Measurements from ENCODE around the gene TMEM100.

Gene TMEM100

GRCh38 chr17:55742272-55743102 is 19.8 kb upstream of the TMEM100 start:
- DNase-seq, result no peak

GRCh38 chr17:55741356-55741700 is 18.7 kb upstream of the TMEM100 start:
- no peak for DNase-seq

GRCh38 chr17:55740511-55741355 is 18.1 kb upstream of the TMEM100 start:
- DNase-seq, result no peak

DNA sequence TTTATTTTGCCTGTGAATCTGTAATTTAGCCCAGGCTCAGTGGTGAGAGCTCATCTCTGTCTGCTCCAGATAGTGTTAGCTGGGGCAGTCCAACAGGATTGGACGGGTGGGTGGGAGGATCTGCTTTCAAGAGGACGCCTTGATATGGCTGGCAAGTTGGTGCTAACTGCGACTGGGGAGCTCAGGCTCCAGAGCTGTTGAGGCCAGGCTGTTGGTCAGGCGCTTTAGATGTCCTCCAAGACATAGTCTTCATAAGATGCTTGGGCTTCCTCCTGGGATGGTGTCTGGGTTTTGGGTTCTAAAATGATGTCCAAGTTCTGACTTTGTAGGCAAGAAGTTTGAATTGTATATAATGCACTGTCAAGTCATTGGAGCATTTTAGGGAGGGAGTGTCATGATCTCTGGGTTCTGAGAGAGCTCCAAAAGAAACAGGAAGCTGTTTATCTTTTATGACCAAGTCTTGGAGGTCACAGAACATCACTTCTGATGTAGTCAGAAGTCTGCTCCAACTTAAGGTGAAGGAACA is 15.4 kb upstream of the TMEM100 start:
- no peak for DNase-seq

DNA sequence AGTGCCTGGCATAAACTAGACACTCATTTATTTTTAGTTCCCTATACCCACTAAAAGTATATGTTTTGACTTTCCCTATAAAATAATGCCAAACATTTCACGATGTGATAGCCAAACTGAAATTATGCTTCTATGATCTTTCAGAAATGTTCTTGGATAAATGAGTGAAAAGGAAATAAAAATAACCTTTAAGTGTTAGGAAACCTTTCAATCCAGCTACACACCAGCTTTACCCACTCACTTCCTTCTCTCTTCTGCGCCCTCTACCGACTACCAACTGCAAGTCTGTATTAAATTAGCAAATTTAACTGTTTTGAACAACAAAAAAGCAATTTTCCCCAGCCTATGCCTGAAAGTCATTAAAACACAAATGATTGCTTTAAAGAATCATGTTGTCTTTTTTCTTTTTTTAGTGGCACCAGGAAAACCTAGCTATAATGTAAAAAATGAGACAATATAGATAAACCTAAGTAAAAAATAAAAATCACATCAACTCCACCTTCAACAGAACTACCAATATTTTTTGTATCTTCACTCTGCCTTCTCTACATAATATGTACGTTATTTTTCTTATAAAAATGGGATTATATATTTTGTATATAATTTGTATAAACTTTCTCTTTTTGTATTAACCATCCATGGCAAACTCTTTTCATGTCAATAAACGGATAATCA is 13.2 kb upstream of the TMEM100 start:
- no peak for DNase-seq

DNA sequence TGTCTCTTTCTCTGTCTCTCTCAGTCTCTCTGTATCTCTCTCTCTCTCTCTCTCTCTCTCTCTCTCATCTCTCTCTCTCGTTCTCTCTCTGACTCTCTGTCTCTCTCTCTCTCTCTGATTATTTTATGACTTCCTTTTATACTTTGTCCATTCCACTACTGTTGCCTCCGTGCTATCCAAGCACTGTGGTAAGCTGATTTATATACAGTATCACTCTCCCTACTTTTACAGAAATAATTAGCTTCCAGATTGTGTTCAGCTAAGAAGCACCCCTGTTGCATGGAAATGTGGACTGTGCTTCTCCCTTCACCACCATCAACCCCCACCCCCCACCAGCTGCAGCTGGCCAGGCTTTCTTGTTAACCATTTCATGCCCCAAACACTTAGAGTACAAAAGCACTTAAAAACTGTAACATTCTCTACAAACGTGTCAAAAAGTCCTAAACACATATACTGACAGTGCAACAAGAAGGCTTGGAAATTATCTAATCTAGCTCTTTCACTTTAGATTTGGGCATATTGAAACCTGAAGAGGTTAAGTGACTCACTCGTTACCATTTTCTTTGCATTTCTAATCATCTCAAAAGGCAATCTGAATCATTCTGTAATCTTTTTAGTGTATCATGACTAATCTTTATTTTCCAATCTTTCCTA is 11.6 kb upstream of the TMEM100 start:
- no peak for DNase-seq

DNA sequence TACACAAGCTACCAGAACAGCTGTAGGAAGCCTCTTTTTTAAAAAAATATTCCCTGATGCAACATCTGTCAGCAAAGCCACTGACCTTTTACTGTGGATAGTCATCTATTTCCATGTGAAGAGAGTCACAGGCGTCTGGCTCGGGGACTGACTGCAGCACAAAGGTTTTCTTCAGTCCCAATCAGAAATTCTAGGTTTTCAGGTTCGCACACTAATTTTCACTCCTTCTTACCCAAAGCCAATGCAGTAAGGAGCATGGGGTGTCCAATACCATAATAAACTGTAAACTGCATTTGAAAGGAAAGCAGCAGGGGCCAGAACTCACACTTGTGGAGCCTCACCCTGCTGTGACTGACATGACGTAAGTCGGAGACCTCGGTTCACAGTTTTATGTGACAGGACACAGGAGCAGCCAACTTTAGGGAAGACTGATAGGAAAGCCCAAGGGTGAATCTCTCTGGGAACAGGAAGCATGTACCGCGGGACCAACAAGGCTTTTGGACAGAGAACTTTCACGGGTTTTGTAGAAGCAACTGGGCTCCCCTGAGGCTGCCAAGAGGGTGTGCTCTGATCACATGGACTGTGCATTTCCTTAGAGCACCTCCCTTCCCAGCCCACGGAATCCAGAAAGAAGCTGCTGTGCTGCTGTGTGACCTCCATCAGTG is 9.1 kb upstream of the TMEM100 start:
- no peak for DNase-seq

DNA sequence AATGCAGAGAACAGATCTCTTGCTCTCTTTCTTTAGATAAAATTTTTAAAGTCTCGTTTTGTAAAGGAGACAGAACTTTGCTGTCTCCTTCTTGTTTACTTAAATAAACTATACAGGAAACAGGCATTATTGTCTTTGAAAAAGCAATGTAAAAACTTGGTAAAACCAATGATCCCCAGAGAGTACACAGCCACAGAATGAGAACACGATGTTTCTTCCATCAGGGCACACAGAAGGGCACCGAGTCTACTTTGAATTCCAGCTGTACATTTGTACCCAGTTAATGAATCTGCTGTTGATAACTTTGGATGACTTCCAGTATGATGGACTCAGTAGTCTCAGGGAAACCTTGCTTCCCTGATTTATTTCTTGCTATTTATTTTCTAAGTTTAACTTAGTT is 8.1 kb upstream of the TMEM100 start:
- no peak for DNase-seq

DNA sequence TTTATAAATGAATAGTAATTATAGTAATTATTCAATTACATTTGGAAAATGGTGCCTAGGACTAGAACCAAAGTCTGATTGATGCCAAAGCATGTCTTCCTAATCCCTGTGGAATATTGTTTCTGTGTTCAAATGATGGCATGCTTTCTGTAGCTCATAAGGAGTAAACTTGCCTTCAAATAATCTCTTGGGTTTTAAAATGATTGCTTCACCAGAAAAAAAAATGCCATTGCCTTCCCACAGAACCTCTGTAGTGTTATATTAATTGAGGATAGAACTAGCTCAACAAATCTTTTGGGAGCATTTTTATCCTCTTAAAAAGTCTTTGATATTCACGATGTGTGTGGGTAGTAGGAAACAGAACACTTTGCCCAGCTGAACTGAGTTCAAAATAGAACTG is 7.7 kb upstream of the TMEM100 start:
- DNase-seq, result no peak

DNA sequence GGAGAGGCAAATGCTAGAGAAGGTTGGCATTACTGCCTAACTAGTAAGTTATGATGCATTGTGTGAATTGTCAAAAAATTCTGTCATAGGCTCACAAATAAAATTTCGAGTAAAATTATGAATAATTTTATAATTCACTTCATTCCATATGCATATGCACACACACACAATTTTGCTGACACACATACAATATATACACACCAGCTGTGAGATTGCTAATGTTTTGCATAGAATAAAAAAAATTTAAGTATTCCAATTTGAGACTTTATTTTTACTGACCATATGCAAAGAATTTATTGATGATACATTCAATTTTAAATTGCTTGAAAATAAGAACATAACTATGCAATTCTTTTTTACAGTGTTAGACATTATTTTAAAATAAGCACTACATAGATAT is 6.8 kb upstream of the TMEM100 start:
- no peak for DNase-seq

- DNase-seq, result no peak
Observed at GRCh38 chr17:55728833-55729232, 6.2 kb upstream of the TMEM100 start.

GRCh38 chr17:55728361-55728760 is 5.7 kb upstream of the TMEM100 start:
- no peak for DNase-seq

GRCh38 chr17:55727920-55728319 is 5.3 kb upstream of the TMEM100 start:
- no peak for DNase-seq

GRCh38 chr17:55727275-55727674 is 4.6 kb upstream of the TMEM100 start:
- no peak for DNase-seq

DNA sequence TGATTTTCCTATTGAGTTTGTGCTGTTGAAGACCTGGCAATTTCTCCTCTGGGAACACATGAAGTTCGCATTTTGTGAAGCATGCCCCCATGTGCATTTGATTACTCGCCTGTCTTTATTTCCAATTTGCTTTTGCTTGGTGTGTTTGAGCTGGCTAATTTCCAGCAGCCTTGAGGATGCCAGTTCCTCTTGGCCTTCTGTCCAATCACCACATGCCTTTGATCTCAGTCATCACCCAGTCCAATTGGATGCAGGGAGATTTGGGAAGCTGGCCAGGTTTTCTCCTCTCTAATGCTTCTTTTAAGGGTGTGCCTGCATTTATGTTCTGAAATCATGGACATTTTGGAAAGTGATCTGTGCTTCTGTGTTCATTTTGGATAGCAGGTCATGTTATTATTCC is 3.8 kb upstream of the TMEM100 start:
- DNase-seq, result no peak

DNA sequence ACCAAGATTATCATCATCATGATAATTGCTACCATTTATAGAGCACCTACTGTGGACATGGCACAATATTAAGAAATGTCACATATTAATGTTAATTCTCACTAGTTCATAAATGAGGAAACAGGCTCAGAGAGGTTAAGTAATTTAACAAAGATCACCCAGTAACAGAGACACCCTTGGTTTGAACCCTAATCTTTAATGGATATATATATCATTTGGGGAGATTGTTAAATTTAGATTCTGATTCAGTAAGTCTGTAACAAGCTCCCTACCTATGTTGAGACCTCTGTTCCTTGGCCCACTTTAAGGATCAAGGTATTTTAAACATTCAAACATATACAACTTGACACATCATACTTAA is 804 bp upstream of the TMEM100 start:
- no peak for DNase-seq

DNA sequence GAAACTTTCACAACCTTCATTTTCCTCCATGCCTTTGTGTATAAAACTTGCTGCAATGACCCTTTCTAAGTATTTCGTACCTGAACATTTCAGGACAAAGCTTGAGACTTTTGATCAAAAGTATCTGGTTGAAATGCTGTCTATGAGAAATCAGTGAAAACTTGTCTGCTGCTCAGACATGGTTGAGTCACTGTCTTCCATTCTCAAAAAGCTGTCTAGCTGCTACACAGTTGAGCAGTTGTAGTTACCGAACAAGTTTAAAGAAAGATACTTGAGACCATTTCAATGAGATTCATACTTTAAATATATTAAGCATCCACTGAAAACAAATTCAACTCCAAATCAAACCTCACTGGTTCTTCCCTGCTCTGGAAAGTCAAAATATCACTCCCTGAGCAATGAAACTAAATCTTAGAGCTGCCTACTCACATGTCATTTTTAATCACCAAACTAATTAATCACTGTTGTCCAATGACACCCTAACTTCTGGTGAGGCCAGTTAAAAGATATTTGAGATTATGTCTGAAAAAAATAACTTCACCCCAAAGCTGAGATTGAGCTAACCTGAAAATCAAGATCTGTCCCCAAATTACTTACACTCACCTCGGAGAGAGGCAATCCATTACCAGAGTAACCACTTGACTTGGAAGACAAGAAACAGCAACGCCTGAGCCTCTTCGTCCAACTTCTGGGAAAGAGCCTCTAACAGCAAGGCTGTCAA is 488 bp downstream of the TMEM100 start:
- no peak for DNase-seq

GRCh38 chr17:55720919-55721836 is 1.5 kb downstream of the TMEM100 start:
- DNase-seq, result no peak

DNA sequence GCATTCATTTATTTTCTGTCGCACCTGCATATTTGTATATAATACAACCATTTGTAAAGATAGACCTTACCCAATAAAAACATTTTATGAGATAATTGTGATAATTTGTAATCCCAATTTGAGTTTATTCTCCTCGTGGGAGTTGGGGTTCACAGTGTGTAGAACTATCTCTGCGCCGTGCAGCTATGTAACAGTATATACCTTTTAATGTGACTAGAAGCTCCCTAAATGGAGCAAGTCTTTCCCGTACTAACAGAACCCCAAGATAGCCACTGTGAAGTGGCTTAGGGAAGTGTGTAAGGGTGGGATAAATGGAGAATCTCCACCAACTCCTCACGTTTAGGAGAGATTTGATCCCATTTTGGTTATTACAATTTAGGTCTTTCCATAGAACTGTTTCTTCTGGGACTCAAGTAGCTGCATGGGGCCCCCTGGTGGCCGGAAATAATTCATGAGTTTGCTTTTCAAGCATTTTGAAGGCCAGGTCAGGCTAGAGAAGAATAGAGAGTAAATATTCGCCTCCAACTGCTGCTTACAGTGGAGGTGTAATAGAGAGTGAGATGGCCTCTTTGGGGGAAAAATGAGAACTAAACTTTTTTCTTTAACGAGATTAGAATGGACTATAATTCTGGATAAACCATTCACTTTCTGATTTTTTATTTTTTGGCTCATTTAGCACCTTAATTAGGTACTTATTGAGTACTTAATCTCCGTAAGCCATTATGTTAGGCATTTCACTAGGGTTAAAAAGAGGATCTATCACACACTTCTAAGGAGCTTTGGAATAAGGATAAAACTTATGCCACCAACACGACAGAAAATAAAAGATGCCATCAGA is 4.5 kb downstream of the TMEM100 start:
- DNase-seq, result no peak

DNA sequence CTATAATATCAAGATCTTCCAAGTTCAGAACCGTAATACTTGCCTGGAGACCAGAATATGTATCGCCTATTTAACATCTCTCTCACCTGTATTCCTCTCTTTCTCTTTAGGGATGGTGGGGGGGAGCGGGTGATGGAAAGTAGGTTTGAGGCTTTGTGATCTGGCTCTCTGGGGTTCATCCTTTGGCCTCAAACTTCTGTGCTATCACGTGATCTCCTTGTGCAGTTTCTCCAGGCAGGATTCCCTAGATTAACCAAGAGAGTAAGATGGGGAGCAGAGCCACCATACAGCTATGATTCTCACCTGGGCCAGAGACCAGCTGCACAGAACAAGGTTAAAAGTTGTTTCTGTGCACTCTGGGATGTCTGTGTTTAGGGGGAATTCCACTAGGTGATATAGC is 5.2 kb downstream of the TMEM100 start:
- DNase-seq, result no peak
